GM10266 (cell line): ENCODE measurements around the gene ZNF358.

ENCODE experiments used
- DNase-seq: peaks from one replicate; pipeline ENCODE4 v3.0.0; 2012; ENCODE audit errors: extremely low spot score
- TF ChIP-seq, protein P1 (sequence below): IDR thresholded peaks from 2 replicates; pipeline ENCODE4 v1.5.1; 2012; ENCODE audit warnings: mild to moderate bottlenecking, low read depth; ENCODE audit not compliant: control insufficient read depth, insufficient read depth; ENCODE audit errors: missing control alignments

ZNF358 gene

DNA sequence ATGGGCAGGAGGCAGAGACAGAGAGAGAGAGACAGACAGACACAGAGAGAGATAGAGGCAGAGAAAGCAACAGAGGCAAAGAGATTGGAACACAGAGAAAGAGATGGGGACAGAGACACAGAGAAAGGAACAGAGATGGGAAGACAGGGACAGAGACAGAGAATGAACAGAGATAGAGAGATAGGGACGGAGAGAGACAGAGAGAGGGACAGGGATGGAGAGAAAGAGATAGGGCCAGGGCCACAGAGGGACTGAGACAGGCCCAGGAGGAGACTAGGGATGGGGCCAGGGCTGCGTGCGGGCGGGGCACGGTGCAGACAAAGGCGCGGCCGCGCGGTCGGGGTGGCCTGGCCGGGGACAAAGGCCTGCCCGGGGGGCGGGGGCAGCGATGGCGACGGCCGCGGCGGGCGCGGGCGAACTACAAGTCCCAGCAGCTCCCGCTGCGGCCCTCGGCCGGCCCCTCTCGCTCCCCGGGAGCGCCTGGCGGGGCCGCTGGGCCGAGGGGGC, at the start of gene ZNF358:
Gene ZNF358 (plus strand): TSS at position 459 of the 507 bp plus-strand sequence. CDS start 3,140 bp downstream, outside the sequence.
- TF ChIP-seq, protein P1, sequence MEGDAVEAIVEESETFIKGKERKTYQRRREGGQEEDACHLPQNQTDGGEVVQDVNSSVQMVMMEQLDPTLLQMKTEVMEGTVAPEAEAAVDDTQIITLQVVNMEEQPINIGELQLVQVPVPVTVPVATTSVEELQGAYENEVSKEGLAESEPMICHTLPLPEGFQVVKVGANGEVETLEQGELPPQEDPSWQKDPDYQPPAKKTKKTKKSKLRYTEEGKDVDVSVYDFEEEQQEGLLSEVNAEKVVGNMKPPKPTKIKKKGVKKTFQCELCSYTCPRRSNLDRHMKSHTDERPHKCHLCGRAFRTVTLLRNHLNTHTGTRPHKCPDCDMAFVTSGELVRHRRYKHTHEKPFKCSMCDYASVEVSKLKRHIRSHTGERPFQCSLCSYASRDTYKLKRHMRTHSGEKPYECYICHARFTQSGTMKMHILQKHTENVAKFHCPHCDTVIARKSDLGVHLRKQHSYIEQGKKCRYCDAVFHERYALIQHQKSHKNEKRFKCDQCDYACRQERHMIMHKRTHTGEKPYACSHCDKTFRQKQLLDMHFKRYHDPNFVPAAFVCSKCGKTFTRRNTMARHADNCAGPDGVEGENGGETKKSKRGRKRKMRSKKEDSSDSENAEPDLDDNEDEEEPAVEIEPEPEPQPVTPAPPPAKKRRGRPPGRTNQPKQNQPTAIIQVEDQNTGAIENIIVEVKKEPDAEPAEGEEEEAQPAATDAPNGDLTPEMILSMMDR = no peak
- peak; percentile 98 for DNase-seq

DNA sequence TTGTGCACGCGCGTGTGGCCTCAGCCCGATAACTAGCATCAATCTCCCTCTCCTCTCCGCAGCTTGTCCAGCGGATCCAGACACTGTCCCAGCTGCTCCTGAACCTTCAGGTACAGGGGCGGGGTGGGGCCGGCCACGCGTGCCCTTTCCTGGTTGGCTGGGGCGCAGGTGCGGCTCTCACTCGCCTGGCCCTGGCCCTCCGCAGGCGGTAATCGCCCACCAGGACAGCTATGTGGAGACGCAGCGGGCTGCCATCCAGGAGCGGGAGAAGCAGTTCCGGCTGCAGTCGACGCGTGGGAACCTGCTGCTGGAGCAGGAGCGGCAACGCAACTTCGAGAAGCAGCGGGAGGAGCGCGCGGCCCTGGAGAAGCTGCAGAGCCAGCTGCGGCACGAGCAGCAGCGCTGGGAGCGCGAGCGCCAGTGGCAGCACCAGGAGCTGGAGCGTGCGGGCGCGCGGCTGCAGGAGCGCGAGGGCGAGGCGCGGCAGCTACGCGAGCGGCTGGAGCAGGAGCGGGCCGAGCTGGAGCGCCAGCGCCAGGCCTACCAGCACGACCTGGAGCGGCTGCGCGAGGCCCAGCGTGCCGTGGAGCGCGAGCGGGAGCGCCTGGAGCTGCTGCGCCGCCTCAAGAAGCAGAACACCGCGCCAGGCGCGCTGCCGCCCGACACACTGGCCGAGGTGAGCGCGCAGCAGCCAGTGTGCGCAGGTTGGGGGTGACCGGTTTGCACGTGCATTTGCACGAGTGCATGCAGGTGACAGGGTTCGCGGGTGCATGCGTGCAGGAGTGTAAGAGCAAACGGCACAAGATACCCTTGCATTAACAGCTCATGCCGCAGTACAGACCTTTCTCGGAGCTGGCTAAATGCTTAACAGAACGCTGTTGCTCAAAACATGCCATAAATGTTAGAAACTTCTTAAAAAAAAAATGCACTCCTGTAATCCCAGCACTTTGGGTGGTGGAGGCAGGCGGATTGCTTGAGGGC, 48.6 kb upstream of the ZNF358 start:
- no peak for DNase-seq
- TF ChIP-seq, protein P1 = no peak

DNA sequence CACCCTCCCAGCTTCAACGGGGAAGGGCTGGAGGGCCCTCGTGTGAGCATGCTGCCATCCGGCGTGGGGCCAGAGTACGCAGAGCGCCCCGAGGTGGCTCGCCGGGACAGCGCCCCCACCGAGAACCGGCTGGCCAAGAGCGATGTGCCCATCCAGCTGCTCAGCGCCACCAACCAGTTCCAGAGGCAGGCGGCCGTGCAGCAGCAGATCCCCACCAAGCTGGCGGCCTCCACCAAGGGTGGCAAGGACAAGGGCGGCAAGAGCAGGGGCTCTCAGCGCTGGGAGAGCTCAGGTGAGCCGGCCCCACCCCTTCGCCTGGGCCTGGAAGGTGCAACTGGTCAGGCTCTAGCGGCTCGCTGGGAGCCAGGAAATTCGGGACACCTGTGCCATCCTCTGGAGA, 47.1 kb upstream of the ZNF358 start:
- no peak for DNase-seq
- TF ChIP-seq, protein P1 = no peak

DNA sequence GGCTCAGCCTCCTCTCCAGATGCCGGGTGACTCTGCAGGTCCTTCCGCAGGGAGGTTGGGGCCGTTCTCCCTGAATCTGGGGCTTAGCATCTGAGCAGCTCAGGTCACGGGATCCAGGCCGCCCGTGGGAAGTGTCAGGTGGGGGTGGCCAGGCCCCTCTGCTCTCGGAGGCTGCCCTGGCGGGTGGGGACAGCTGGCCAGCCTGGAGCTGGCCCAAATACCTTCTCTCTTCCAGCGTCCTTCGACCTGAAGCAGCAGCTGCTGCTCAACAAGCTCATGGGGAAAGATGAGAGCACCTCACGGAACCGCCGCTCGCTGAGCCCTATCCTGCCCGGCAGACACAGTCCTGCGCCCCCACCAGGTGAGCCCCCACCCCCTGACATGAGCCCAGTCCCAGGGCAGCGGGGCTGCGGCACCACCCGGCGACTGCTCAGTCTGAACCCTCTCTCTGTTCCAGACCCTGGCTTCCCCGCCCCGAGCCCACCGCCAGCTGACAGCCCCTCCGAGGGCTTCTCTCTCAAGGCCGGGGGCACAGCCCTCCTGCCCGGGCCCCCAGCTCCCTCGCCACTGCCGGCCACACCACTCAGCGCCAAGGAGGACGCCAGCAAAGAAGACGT, 46.1 kb upstream of the ZNF358 start:
- no peak for DNase-seq
- TF ChIP-seq, protein P1 = no peak

DNA sequence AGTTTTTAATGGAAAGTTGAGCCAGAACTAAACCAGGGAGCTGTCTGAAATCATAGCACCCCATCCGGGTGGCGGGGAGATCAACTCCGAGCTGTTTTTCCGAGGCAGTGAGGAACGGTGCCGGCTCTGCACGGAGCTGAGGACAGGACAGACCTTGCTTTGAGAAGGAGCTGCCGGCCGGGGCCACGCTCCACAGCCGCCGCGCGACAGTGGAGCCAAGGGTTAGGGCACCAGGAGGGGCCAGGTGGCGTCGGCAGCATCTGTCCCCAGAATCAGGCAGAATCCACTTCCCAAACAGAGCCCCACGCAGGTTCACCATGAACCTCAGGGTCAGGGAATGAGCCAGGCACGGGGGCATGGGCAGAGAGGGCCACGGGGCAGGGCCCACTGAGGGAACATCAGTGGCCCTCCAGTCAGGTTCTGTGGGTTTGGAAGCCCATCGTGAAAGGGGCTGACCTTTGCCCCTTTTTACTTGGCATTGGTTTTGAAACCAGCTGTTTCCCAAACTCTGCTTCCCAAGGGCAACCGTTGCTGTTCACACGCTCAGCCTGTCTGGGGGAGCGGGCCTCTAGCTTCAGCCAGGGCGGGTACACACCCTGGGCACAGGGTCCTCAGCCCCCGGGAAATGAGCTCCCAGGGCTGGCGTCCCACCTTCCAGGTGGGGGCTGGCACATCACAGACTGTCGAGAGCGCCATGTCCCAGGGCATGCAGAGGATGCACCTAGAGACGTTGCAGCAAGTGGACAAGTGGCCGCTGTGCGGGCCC, 45.2 kb upstream of the ZNF358 start:
- DNase-seq = no peak
- TF ChIP-seq, protein P1 = no peak

DNA sequence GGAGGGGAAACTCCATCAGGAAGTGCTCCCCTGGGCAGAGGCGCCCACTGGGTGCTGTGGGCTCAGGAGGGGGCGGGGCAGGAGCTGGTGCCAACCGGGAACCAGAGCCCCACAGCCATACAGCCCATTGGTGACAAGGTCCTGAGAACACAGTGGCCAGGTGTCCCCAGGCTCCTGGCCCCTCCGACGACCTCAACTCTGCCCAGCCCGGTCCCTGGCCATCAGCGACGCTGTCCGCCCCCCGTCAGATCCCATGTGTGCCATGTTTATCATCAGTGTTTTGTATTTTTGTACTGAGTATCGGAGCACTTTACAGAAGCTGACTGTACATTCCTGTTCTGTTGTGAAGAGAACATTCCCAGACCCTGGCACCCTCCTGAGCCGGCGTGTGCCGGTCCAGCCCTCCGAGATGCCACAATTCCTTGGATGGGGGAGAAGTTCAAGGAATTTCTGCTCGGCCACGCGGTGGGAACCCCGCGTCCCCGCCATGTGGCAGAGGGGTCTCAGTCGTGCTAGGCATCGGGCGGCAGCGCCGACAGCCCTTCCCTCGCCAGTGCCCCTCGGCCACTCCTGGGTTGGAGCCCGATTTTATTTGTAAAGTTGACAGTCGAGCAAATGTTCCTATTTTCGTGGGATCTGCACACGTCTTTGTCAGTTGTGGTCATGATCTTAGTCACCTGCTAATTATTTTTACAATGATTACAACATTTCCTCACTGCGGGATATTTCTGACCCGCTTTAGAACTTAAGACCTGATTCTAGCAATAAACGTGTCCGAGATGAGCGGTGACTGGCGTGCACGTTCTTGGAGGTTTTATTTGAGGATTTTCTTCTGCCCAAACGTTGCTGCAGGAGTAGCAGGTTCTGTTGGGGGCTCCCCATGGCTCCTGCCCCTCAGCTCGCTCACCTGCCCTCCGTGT, 43.9 kb upstream of the ZNF358 start:
- TF ChIP-seq, protein P1 = no peak
- no peak for DNase-seq
